Osteoblast (primary cell): ENCODE data around the gene ACAN. TPM values are rescaled to one million over a fixed set of nuclear protein-coding genes. Genes with fewer than 3 reads are reported as not detected.

Experiments
- DNase-seq: peaks from one replicate; pipeline ENCODE4 v3.0.0; 2011; ENCODE audit warnings: low spot score, mixed read lengths; ENCODE audit not compliant: insufficient read length; ENCODE audit errors: missing footprints
- H2AFZ ChIP-seq: 2 replicates; pipeline ENCODE4 v1.6.0; 2011; ENCODE audit warnings: mild to moderate bottlenecking, low read length
- H3K27ac ChIP-seq: 2 replicates; pipeline ENCODE4 v1.5.1; 2011; ENCODE audit warnings: mild to moderate bottlenecking, low read depth, low read length, moderate library complexity
- H3K27me3 ChIP-seq: 2 replicates; pipeline ENCODE4 v1.6.0; 2012; ENCODE audit warnings: mild to moderate bottlenecking, control low read depth, inconsistent platforms, low read length, moderate library complexity; ENCODE audit not compliant: insufficient read depth
- H3K36me3 ChIP-seq: 2 replicates; pipeline ENCODE4 v1.5.1; 2011; ENCODE audit warnings: mild to moderate bottlenecking, low read length, control low read depth, moderate library complexity; ENCODE audit not compliant: insufficient read depth
- H3K4me1 ChIP-seq: 2 replicates; pipeline ENCODE4 v1.5.1; 2011; ENCODE audit warnings: mild to moderate bottlenecking, low read length, control low read depth, moderate library complexity; ENCODE audit not compliant: insufficient read depth
- H3K4me2 ChIP-seq: 2 replicates; pipeline ENCODE4 v1.6.0; 2011; ENCODE audit warnings: mild to moderate bottlenecking, low read length; ENCODE audit not compliant: insufficient read depth
- H3K4me3 ChIP-seq: fragments of 200-600 bp; sonication (generic); 3 replicates; pipeline ENCODE4 v1.5.1; 2012; ENCODE audit warnings: mild to moderate bottlenecking, low read length, inconsistent platforms; ENCODE audit not compliant: insufficient read depth
- H3K79me2 ChIP-seq: 2 replicates; pipeline ENCODE4 v1.6.0; 2012; ENCODE audit warnings: mild to moderate bottlenecking, low read length, control low read depth, inconsistent platforms; ENCODE audit not compliant: insufficient read depth
- H3K9me3 ChIP-seq: 2 replicates; pipeline ENCODE4 v1.5.1; 2011; ENCODE audit warnings: low read depth, low read length, control low read depth
- H4K20me1 ChIP-seq: 2 replicates; pipeline ENCODE4 v1.6.0; 2012; ENCODE audit warnings: mild to moderate bottlenecking, low read length, control low read depth; ENCODE audit not compliant: insufficient read depth
- total RNA-seq: library from RNA; depleted of rRNA; stranded (reverse); fragments of >200 nt; gene quantifications from 2 replicates; pipeline ENCODE4 v1.2.3, GENCODE V29; 2012
- TF ChIP-seq, protein P1 (sequence below): IDR thresholded peaks from 2 replicates; pipeline ENCODE4 v1.5.1; 2011; ENCODE audit warnings: mild to moderate bottlenecking, low read depth, low read length, moderate library complexity; ENCODE audit errors: extremely low read depth

Gene ACAN
- total RNA-seq, 1 donor: 12.7 TPM

DNA sequence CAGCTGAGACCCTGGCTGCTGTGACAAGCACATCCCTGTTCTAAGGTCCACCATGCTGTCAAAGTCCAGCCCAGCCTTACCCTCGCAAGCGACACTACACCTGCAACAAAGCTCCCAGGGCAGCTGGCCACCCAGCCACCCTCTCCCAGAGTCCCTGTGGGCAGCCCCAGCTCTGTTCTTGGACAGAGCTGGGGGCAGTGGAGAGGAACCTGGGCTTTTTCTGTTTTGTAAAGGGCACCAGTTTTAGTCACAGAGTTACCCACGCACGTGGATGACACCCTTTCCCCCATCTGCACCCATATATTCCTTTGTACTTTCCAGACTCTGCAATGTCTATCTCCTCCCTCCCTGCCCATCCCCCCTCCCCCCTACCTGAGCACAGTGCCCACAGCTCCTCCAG lies 38.9 kb downstream of the ACAN start:
- TF ChIP-seq, protein P1, sequence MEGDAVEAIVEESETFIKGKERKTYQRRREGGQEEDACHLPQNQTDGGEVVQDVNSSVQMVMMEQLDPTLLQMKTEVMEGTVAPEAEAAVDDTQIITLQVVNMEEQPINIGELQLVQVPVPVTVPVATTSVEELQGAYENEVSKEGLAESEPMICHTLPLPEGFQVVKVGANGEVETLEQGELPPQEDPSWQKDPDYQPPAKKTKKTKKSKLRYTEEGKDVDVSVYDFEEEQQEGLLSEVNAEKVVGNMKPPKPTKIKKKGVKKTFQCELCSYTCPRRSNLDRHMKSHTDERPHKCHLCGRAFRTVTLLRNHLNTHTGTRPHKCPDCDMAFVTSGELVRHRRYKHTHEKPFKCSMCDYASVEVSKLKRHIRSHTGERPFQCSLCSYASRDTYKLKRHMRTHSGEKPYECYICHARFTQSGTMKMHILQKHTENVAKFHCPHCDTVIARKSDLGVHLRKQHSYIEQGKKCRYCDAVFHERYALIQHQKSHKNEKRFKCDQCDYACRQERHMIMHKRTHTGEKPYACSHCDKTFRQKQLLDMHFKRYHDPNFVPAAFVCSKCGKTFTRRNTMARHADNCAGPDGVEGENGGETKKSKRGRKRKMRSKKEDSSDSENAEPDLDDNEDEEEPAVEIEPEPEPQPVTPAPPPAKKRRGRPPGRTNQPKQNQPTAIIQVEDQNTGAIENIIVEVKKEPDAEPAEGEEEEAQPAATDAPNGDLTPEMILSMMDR: no peak
- no peaks in the 10 kb centered on the region for H3K4me1 ChIP-seq
- H2AFZ ChIP-seq: no peak overlapping the region

GRCh38 chr15:88843334-88843733 lies 40.1 kb downstream of the ACAN start:
- H4K20me1 ChIP-seq: no peaks in the 10 kb centered on the region
- TF ChIP-seq, protein P1: no peak

More for the DNA sequence above, 38.9 kb downstream of the ACAN start:
- no peak for DNase-seq
- Histone ChIP-seq H3K4me2 (no peak overlapping the region), H3K36me3 (no peaks in the 10 kb centered on the region), H4K20me1 (no peaks in the 10 kb centered on the region), H3K27ac (no peak overlapping the region), H3K79me2 (no peaks in the 10 kb centered on the region), H3K27me3 (peaks cover 3% of the 10 kb centered on the region), H3K4me3 (no peak overlapping the region), H3K9me3 (no peaks in the 10 kb centered on the region)

DNA sequence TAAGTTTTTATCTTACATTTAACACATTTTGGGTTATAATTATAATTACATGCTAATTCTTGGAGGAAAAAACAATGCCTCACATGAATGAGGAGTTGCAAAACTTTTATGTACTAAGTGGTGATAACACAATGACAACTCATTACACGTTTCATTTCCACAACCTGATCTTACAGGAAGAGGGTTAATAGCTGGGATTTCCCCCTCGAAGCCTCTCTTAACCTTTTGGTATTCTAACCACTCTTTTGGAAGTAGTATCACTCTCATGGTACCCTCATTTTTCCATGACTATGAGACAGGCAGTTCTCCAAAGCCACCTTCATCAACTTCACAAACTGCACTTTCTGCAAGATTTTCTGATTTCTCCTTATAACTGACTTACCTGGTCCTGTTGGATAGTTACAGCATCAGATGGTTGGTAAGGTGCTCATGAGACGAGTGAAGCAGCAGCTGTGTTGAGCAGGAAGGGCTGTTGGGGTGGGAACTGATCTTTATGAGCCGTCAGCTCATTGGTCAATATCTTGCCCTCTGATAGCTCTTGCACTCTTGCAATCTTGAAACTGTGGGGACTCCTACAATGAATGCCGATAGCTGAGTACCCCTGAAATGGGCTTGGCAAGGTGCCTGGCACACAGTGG lies 41.6 kb downstream of the ACAN start:
- H4K20me1 ChIP-seq: no peaks in the 10 kb centered on the region
- DNase-seq: no peak
- no peaks in the 10 kb centered on the region for H3K9me3 ChIP-seq
- TF ChIP-seq, protein P1: no peak
- no peaks in the 10 kb centered on the region for H3K36me3 ChIP-seq
- H3K27me3 ChIP-seq: peaks cover 5% of the 10 kb centered on the region
- no peak overlapping the region for H2AFZ ChIP-seq
- no peak overlapping the region for H3K27ac ChIP-seq
- no peaks in the 10 kb centered on the region for H3K79me2 ChIP-seq
- H3K4me3 ChIP-seq: no peak overlapping the region
- H3K4me1 ChIP-seq: no peaks in the 10 kb centered on the region
- no peak overlapping the region for H3K4me2 ChIP-seq

More at GRCh38 chr15:88843334-88843733, 40.1 kb downstream of the ACAN start:
- Histone ChIP-seq H3K27me3 (peaks cover 3% of the 10 kb centered on the region), H3K27ac (no peak overlapping the region), H3K4me2 (no peak overlapping the region), H3K4me1 (no peaks in the 10 kb centered on the region), H3K9me3 (no peaks in the 10 kb centered on the region), H3K4me3 (no peak overlapping the region), H3K36me3 (no peaks in the 10 kb centered on the region), H3K79me2 (no peaks in the 10 kb centered on the region), H2AFZ (no peak overlapping the region)
- no peak for DNase-seq

DNA sequence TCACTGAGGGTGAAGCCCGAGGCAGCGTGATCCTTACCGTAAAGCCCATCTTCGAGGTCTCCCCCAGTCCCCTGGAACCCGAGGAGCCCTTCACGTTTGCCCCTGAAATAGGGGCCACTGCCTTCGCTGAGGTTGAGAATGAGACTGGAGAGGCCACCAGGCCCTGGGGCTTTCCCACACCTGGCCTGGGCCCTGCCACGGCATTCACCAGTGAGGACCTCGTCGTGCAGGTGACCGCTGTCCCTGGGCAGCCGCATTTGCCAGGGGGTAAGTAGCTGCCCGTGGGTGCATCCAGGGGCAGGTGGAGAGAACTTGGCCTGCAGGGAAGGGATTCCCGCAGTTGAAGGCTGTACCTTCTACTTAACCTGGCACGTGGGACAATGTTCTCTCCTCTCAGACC lies 42.4 kb downstream of the ACAN start:
- Histone ChIP-seq H3K9me3 (no peaks in the 10 kb centered on the region), H3K4me2 (no peak overlapping the region), H3K4me1 (no peaks in the 10 kb centered on the region), H3K27me3 (peaks cover 5% of the 10 kb centered on the region), H3K36me3 (no peaks in the 10 kb centered on the region), H3K27ac (no peak overlapping the region), H3K79me2 (no peaks in the 10 kb centered on the region), H2AFZ (no peak overlapping the region), H3K4me3 (no peak overlapping the region), H4K20me1 (no peaks in the 10 kb centered on the region)
- TF ChIP-seq, protein P1: no peak
- no peak for DNase-seq
